HG03469 (cell line): Measurements from ENCODE around the gene OR6C76.

Source experiments
- ATAC-seq: cut with Tn5 transposase; IDR thresholded peaks from one replicate; pipeline ENCODE4 v1.9.1; 2021; ENCODE audit warnings: mild to moderate bottlenecking, moderate library complexity, moderate number of reproducible peaks; ENCODE audit not compliant: unreplicated experiment

Gene OR6C76

DNA sequence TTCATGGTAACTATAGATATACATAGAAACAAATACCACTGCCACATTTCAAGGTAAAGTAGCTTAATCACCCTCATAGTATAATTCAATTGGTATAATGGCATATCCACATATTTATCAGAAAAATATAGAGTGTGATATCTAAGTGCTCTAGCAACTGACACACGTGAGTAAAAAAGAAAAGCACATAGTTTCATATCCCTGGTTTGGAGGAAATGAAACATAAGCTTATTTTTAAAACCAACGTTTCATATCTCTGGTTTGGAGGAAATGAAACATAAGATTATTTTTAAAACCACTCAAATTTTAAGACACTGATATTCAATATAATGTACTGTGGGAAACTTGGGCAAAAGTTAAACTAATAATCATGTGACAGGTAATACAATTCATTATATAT is 41.8 kb downstream of the OR6C76 start:
- ATAC-seq = no peak

DNA sequence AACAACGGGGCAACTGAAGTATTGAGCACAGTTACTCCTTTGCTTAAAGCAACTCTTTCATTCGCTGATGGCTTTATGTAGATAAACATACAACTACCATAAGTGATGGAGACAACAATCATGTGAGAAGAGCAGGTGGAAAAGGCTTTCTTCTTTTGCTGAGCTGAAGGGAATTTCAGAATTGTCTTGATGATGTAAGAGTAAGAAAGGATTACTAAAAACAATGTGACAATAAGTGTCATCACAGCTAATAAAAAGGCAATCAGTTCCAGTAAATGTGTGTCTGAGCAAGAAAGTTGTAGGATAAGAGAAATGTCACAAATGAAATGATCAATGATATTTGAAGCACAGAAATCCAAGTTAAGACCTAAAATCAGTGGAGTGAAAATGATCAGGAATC is 43.2 kb downstream of the OR6C76 start:
- no peak for ATAC-seq

DNA sequence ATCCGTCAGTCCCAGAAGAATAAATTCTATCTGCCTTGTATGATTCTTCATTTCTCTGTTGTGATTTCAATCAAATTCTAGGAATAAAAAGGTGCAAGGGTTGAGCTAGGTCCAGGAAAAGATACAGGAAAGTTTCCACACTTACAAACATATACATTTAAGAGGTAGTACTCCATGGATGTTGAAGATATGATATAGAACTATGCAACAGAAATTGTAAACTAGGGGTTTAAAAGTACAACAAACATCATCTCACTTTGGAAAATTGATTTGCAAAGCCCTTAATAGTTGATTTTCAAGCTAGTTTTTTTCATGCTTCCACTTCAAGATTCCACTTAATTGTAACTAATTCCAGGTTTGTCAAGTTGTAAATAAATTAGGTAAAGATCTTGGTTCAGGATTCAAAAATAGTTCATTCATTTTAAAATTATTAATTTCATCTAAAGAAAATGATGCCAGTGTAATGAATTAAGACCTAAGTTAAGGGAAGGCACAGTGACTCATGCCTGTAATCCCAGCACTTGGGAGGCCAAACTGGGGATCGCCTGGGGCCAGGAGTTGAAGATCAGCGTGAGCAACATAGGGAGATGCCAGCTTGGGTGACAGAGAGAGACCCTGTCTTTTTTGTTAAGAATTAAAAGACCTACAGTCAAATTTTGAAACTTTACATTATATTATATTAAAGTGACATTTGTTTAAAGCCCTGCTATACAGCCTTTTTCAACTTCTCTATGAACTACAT is 44.2 kb downstream of the OR6C76 start, which contains the start of gene OR6C70:
Gene OR6C70 (minus strand): TSS at position 51 of the 742 bp plus-strand sequence. CDS start 0 bp downstream, at position 51.
- no peak for ATAC-seq

DNA sequence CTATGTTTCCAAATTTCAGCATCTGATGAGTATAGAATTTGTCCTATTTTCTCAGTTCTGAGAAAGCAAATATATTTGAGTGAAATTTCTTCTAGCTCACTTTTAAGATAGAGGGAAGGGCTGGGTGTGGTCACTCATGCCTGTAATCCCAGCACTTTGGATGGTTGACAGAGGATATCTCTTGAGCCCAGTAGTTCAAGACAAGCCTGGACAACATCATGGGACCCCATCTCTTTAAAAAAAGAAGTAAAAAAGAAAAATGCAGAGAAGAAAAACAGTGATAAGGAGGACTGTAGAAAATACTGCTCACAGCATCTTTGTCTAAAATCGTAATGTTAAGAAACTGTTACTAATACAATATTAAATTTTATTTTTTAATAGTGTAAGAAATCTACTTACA is 46.2 kb downstream of the OR6C76 start:
- ATAC-seq = no peak
